Renal pelvis (tissue), 4 donors: ENCODE measurements around the gene UBE2Q1. TPM values are rescaled to one million over a fixed set of nuclear protein-coding genes. Genes with fewer than 3 reads are reported as not detected.

Source experiments
- DNase-seq: peaks from one replicate; pipeline ENCODE4 v3.0.0-alpha.2; 2013
- polyA plus RNA-seq, 3 donors: library from polyadenylated mRNA; unstranded; fragments of 120-200 nt; gene quantifications; one replicate each; pipeline ENCODE4 v1.2.1, GENCODE V29; 2013; ENCODE audit not compliant: insufficient read length in 3 of 3

The UBE2Q1 gene
- polyA plus RNA-seq, 3 donors: 114 to 121 (median 117) TPM

DNA sequence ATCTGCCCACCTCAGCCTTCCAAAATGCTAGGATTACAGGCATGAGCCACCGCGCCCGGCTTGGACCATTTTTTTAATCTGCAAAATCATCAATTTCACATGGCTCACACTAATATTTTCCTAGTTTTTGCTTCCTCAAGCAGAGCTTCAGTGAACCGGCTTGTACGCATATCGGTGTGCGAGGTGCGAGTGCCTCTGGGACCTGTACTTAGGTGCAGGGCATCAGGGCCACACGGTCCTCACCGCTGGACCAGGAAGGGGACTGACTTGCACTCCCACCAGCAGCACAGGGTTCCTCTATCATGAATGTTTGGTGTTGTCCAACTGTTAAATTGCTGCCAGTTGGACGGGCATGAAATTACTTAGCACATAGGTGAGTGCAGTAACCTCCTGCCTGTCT is 40.8 kb downstream of the UBE2Q1 start:
- no peak for DNase-seq

DNA sequence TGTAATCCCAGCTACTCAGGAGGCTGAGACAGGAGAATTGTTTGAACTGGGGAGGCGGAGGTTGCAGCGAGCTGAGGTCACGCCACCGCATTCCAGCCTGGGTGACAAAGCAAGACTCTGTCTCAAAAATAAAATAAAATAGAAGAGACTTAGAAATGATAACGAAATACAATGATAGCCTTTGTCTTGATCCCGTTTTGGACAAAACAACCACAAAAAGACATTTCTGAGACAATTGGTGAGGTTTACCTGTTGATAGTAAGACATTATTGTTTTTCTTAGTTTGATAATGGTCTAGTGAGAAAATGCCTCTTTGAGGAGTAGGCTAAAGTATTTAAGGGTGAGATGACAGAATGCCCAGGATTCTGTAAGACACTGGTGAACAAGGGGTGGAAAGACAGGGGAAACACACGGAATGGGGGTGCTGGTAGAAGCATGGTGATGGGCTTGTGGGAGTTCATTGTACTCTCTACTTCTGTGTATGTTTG is 44.4 kb downstream of the UBE2Q1 start:
- DNase-seq: no peak

DNA sequence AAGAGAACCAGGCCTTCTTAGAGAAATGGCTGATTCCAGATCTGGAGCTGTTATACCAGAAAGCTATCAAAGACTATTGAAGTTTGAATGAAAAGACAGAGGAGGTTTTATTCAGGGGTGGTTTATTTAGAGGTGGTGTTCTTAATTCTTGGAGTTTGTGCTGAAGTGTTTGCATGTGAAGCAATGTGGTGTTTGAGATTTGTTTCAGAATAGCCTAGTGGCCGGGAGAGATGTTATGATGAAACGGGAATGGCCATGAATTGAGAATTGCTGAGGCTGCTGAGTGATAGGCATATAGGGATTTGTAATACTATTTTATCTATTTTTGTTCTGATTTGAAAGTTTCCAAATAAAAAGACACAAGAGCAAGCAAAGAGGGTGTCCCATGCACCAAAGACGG is 45.7 kb downstream of the UBE2Q1 start:
- DNase-seq: no peak

DNA sequence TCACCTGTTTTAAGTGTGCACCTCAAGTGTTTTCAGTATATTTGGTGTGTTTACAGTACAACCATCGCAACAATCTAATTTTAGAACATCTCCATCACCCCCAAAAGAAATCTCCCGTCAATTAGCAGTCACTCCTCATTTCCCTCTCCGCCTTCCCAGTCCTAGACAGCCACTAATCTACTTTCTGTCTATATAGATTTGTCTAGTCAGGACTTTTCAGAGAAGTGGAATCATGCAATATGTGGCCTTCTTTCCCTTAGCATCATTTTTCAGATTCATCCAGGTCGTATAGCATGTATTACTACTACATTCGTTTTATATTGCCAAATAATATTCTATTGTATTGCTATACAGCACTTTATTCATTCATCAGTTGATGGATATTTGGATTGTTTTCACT is 54.6 kb downstream of the UBE2Q1 start:
- DNase-seq: no peak

DNA sequence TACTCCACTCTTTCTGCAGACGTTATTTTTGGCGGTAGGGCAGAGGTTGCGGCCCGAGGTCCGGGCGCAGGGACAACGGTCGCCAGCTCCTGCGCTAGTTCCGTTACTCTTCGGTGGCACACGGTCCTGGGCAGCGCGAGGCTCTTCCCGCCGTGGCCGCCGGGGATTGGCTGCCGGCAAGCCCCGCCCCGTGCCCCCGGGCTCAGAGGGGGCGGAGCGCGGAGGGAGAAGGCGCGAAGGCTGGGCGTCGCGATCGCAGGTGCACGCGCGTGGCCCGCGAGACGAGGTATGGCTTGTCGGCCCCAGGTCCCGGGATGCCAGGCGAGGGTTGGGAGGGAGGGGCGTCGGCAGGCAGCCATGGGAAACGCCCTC is 55.7 kb downstream of the UBE2Q1 start:
- DNase-seq: no peak

DNA sequence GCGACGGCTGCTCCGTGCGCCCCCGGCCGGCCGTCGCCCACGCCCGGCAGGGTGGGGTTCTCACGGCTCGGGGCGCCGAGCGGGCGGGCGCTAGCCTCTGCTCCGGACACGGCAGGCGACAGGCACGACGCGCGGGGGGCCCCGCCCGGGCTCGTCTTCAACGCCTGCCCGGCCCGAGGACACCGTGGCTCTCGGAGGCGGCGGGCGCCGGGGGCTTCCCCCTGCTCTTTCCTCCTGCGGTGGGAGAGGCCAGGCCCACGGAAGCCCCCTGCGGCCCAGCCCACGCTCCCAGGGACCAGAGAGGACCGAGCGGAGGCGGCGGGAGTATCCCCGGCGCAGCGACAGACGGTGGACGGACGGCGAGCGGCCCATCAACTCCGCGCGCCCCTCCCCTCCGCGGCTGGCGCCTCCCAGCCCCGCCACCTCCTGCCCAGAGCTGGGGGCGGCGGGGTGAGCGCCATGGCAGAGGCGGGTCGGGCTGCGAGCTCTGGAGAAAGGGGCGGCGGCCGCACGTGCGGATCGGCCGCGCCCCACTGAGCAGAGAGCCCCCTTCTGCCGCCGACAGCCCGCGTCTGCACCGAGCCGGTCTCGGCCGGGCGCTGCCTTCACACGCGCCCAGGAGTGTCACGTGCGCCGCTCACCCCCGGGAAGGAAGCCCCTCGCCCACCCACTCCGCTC is 56.3 kb downstream of the UBE2Q1 start, which contains the start of the genes SHE and TDRD10:
Gene SHE (minus strand): TSS at position 347 of the 678 bp plus-strand sequence. CDS start 386 bp downstream, outside the sequence.
Gene TDRD10 (plus strand): TSS at position 154 of the 678 bp plus-strand sequence. CDS start 4,685 bp downstream, outside the sequence.
- DNase-seq: no peak

DNA sequence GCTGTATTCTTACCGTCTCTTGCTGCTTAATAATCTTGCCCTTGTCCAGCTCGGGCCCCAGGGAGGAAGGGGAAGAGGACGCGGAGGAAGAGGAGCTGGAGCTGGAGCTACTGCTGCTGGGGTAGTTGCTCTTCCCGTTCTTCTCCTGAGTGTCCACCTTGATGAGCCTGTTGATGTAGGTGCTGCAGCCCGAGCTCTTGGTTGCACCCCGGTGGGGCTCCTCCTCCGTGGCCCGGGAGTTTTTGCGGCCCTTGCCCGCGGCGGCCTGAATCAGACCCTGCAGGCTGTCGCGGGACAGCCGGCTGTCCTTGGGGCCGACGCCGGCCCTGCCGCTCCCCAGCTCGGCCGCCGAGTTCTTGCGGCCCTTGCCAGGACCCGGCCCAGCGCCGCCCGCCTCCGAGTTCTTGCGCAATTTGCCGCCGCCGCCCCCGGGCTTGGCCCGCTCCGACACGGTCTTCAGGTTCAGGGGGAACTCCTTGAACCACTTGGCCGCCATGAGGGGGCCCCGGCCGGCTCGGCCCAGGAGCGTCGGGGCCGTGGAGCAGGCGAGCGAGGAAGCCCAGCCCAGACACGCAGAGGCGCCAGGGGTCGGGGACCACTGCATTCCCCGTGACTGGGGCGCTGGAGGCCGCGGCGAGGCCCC is 56.9 kb downstream of the UBE2Q1 start:
- DNase-seq: no peak

DNA sequence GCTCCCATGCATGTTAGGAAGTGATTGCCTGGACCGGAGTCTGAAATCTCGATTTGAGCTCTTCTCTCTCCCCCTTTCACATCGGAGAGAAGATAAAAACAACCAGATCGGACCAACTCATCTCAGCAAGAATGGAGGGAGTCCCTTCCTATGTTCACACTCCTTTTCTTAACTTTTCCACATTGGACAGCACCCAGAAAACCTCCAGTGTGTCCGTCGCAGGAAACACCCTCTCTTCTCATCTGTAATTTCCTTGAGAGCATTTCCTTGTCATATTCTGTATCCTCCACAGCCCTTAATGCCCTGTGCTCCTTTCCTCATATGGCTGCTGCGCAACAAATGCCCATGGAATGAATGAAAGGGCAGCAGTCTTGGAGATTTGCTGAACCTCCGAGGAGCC is 57.9 kb downstream of the UBE2Q1 start:
- no peak for DNase-seq

DNA sequence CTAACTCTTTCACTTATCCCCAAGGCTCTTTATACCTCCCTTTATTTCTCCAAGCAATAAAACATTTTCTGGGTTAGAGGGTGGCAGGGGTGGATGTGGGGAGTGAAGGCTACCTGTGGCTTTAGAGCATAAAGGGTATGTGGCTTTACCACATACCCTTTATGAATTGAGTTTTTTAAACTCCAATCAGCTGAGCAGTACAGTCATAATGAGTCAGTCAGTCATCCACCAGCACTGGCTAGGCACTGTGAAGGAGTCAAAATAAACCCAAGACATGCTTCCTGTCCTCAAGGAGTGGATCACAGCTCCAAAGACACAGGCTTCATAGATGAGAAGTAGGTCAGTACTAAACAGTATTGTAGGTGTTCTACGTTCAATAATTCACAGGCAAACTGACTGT is 59.0 kb downstream of the UBE2Q1 start:
- no peak for DNase-seq

Other genes with a start within 250 kb of the UBE2Q1 start
- under 1 TPM; 0.09 to 0.21 (median 0.13) TPM for gene AQP10, start 237.6 kb downstream of the UBE2Q1 start, polyA plus RNA-seq
- 10 to 100 TPM; 26.2 to 30.1 (median 27.2) TPM for gene ATP8B2, start 233.1 kb downstream of the UBE2Q1 start, polyA plus RNA-seq
- gene IL6R, start 153.3 kb downstream of the UBE2Q1 start, polyA plus RNA-seq: 10 to 100 TPM in 1 of 3 donors, 1 to 10 TPM in 2; 5.9 to 11.0 (median 6.4) TPM
- 1 to 10 TPM in 2 of 3 donors, under 1 TPM in 1; 1.00 to 1.7 (median 1.7) TPM for gene TDRD10, start 56.4 kb downstream of the UBE2Q1 start, polyA plus RNA-seq
- 10 to 100 TPM; 10.2 to 12.4 (median 11.0) TPM for gene SHE, start 56.2 kb downstream of the UBE2Q1 start, polyA plus RNA-seq
- gene CHRNB2, start 9.1 kb upstream of the UBE2Q1 start, polyA plus RNA-seq: under 1 TPM; 0.36 to 0.61 (median 0.56) TPM
- gene ADAR, start 49.5 kb upstream of the UBE2Q1 start, polyA plus RNA-seq: 100 to 1,000 TPM; 134 to 152 (median 150) TPM